GM10248 (cell line): Measurements from ENCODE around the gene HDAC4.

ENCODE experiments used
- CTCF ChIA-PET: fragments of 300-600 bp; sonication (Branson Sonifier 250); formaldehyde crosslinking; extraction: SDS; loops from one replicate; lab custom pipeline; 2021; ENCODE audit warnings: antibody characterized with exemption; lab: Yijun Ruan, JAX
- POLR2A ChIA-PET: fragments of 350-650 bp; sonication (Branson Sonifier 250); formaldehyde crosslinking; extraction: SDS; loops from one replicate; lab custom pipeline; 2020; ENCODE audit warnings: antibody characterized with exemption; lab: Yijun Ruan, JAX
- DNase-seq: peaks from one replicate; pipeline ENCODE4 v3.0.0; 2012; ENCODE audit errors: extremely low spot score
- CTCF ChIP-seq: IDR thresholded peaks from 2 replicates; pipeline ENCODE4 v1.5.1; 2012; ENCODE audit warnings: mild to moderate bottlenecking, low read depth; ENCODE audit errors: extremely low read depth, missing control alignments, control extremely low read depth

The HDAC4 gene

GRCh38 chr2:239385096-239386000, 15.5 kb downstream of the HDAC4 start:
- TF ChIP-seq CTCF, result no peak
- CTCF ChIA-PET, result no interaction called here
- POLR2A ChIA-PET, result no interaction called here
- no peak for DNase-seq

- TF ChIP-seq CTCF, result no peak
- DNase-seq, result no peak
- POLR2A ChIA-PET, result no interaction called here
- CTCF ChIA-PET, result interaction anchor here (1.4 kb wide), 1 partner anchor 19 kb away, joined by 3 read pairs; no protein-coding TSS in a partner anchor
Measured at GRCh38 chr2:239383759-239384156, 17.1 kb downstream of the HDAC4 start.

- ChIA-PET CTCF (interaction anchor here (1.4 kb wide), 1 partner anchor 18 kb away, joined by 3 read pairs; no protein-coding TSS in a partner anchor), POLR2A (interaction anchor here (0.7 kb wide), 1 partner anchor 427 kb away, joined by 4 read pairs; no protein-coding TSS in a partner anchor)
- no peak for TF ChIP-seq CTCF
- DNase-seq, result no peak
Measured at GRCh38 chr2:239383036-239383758, 17.6 kb downstream of the HDAC4 start.

- ChIA-PET POLR2A (interaction anchor here (0.7 kb wide), 1 partner anchor 426 kb away, joined by 4 read pairs; no protein-coding TSS in a partner anchor), CTCF (interaction anchor here (2.0 kb wide), 1 partner anchor 19 kb away, joined by 5 read pairs; the partner anchor contains the start of gene HDAC4)
- no peak for TF ChIP-seq CTCF
- no peak for DNase-seq
Measured at GRCh38 chr2:239382384-239382880, 18.4 kb downstream of the HDAC4 start.

- DNase-seq, result peak; percentile 80
- no peak for TF ChIP-seq CTCF
- POLR2A ChIA-PET, result interaction anchor here (0.6 to 1.0 kb wide), 2 partner anchors 19 to 49 kb away, joined by 3 to 5 read pairs; partner anchors contain the start of gene HDAC4
- CTCF ChIA-PET, result interaction anchor here (1.3 to 2.0 kb wide), 2 partner anchors 19 to 115 kb away, joined by 5 read pairs; partner anchors contain the start of gene HDAC4
Measured at GRCh38 chr2:239381709-239382134, 19.1 kb downstream of the HDAC4 start.
